Tibial artery (tissue), 4 donors: ENCODE measurements around the gene C9orf85.
A peak's percentile ranks its signal among the peaks of the same experiment; 100 is the strongest.

Experiments
- DNase-seq, 2 donors: peaks; one replicate each; pipeline ENCODE4 v3.0.0-alpha.2; 2019
- H3K27ac ChIP-seq, 2 donors: fragments of 200-600 bp; sonication (generic) in 1 of 2; 1 replicate in 1 of 2; 2 replicates in 1 of 2; pipeline ENCODE4 v1.5.1; 2018 to 2019; ENCODE audit warnings: mild to moderate bottlenecking in 1 of 2
- H3K27me3 ChIP-seq, 2 donors: fragments of 200-600 bp; sonication (generic) in 1 of 2; one replicate each; pipeline versions ENCODE4 v1.5.1 to v1.6.0; 2016 to 2019
- H3K36me3 ChIP-seq, 3 donors: fragments of 200-600 bp; sonication (generic) in 2 of 3; one replicate each; pipeline ENCODE4 v1.5.1; 2016 to 2019; ENCODE audit warnings: mild to moderate bottlenecking in 2 of 3
- H3K4me1 ChIP-seq, 4 donors: fragments of 200-600 bp; sonication (generic) in 2 of 4; 1 replicate in 3 of 4; 2 replicates in 1 of 4; pipeline ENCODE4 v1.5.1; 2016 to 2019
- H3K4me3 ChIP-seq, 2 donors: fragments of 200-600 bp; sonication (generic) in 1 of 2; 1 replicate in 1 of 2; 2 replicates in 1 of 2; pipeline ENCODE4 v1.5.1; 2018 to 2019; ENCODE audit warnings: mild to moderate bottlenecking in 2 of 2
- H3K9me3 ChIP-seq, 3 donors: fragments of 200-600 bp; sonication (generic) in 1 of 3; one replicate each; pipeline ENCODE4 v1.5.1; 2016 to 2019
- intact Hi-C: fragments of 100-400 bp; cut with DNase I; formaldehyde crosslinking; loops from one replicate; pipeline ENCODE4 v1.15.0; 2023; ENCODE audit warnings: low total_unique reads
- TF ChIP-seq, protein P1 (sequence below), 2 experiments: fragments of 200-600 bp in 1 of 2; fragments of 450-650 bp in 1 of 2; IDR thresholded peaks; one replicate each; pipeline ENCODE4 v1.5.1; 2017 to 2019; ENCODE audit warnings: antibody characterized with exemption in 2 of 2, mild to moderate bottlenecking in 1 of 2, moderate library complexity in 1 of 2

C9orf85 gene, protein sequence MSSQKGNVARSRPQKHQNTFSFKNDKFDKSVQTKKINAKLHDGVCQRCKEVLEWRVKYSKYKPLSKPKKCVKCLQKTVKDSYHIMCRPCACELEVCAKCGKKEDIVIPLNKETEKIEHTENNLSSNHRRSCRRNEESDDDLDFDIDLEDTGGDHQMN

GRCh38 chr9:71911061-71911907 is at the start of gene C9orf85, which contains the start of gene ABHD17B:
Gene C9orf85, plus strand, starts transcription at chr9:71911639. Its CDS starts 96 bp downstream, at chr9:71911735.
Gene ABHD17B, minus strand, starts transcription at chr9:71911193. Its CDS starts 36,113 bp downstream, at chr9:71875080.
- peak; percentile 99 for DNase-seq
- Histone ChIP-seq H3K4me1 (peaks cover 0 to 66% (median 22%) of the 10 kb centered on the region in 4 donors), H3K36me3 (no peaks in the 10 kb centered on the region), H3K27ac (peak within 1 kb of the TSS; percentile 85 to 94), H3K4me3 (peak within 1 kb of the TSS; percentile 78 to 95), H3K9me3 (no peaks in the 10 kb centered on the region), H3K27me3 (no peaks in the 10 kb centered on the region)
- TF ChIP-seq, protein P1, sequence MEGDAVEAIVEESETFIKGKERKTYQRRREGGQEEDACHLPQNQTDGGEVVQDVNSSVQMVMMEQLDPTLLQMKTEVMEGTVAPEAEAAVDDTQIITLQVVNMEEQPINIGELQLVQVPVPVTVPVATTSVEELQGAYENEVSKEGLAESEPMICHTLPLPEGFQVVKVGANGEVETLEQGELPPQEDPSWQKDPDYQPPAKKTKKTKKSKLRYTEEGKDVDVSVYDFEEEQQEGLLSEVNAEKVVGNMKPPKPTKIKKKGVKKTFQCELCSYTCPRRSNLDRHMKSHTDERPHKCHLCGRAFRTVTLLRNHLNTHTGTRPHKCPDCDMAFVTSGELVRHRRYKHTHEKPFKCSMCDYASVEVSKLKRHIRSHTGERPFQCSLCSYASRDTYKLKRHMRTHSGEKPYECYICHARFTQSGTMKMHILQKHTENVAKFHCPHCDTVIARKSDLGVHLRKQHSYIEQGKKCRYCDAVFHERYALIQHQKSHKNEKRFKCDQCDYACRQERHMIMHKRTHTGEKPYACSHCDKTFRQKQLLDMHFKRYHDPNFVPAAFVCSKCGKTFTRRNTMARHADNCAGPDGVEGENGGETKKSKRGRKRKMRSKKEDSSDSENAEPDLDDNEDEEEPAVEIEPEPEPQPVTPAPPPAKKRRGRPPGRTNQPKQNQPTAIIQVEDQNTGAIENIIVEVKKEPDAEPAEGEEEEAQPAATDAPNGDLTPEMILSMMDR (IDR thresholded peaks at IDR 0.05): peak in 1 of 2 experiments; percentile 20
- intact Hi-C loops: loop anchor here (10.0 kb wide), 1 partner anchor 96 kb away; no protein-coding TSS in a partner anchor

- intact Hi-C loops: no loop called here
- Histone ChIP-seq H3K4me3 (no peak overlapping the region), H3K27ac (no peak overlapping the region), H3K9me3 (peaks cover 0 to 8% (median 4%) of the 10 kb centered on the region in 3 donors), H3K27me3 (no peaks in the 10 kb centered on the region), H3K4me1 (no peaks in the 10 kb centered on the region), H3K36me3 (peaks cover 17 to 22% (median 18%) of the 10 kb centered on the region in 3 donors)
- TF ChIP-seq, protein P1 (IDR thresholded peaks at IDR 0.05): no peak
- no peak for DNase-seq
Measured at GRCh38 chr9:71863631-71864030, 47.8 kb upstream of the C9orf85 start.

- intact Hi-C loops: no loop called here
- H3K27ac ChIP-seq: no peak overlapping the region
Measured at GRCh38 chr9:71875345-71875744, 36.1 kb upstream of the C9orf85 start.

GRCh38 chr9:71876106-71876505 is 35.3 kb upstream of the C9orf85 start:
- TF ChIP-seq, protein P1 (IDR thresholded peaks at IDR 0.05): no peak
- intact Hi-C loops: no loop called here

More at GRCh38 chr9:71875345-71875744, 36.1 kb upstream of the C9orf85 start:
- Histone ChIP-seq H3K27me3 (no peaks in the 10 kb centered on the region), H3K36me3 (peaks cover 7 to 13% (median 10%) of the 10 kb centered on the region in 3 donors), H3K9me3 (peaks cover 4 to 22% (median 17%) of the 10 kb centered on the region in 3 donors), H3K4me3 (no peak overlapping the region), H3K4me1 (peaks cover 0 to 4% (median 0%) of the 10 kb centered on the region in 4 donors)
- TF ChIP-seq, protein P1 (IDR thresholded peaks at IDR 0.05): no peak
- DNase-seq: no peak

GRCh38 chr9:71876829-71877228 is 34.6 kb upstream of the C9orf85 start:
- H3K27ac ChIP-seq: no peak overlapping the region
- intact Hi-C loops: no loop called here
- H3K4me1 ChIP-seq: peaks cover 0 to 4% (median 0%) of the 10 kb centered on the region in 4 donors
- TF ChIP-seq, protein P1 (IDR thresholded peaks at IDR 0.05): no peak
- H3K9me3 ChIP-seq: peaks cover 4 to 25% (median 17%) of the 10 kb centered on the region in 3 donors
- H3K4me3 ChIP-seq: no peak overlapping the region
- no peaks in the 10 kb centered on the region for H3K27me3 ChIP-seq
- no peak for DNase-seq
- peaks cover 0 to 13% (median 10%) of the 10 kb centered on the region in 3 donors for H3K36me3 ChIP-seq

More at GRCh38 chr9:71876106-71876505, 35.3 kb upstream of the C9orf85 start:
- Histone ChIP-seq H3K9me3 (peaks cover 4 to 25% (median 17%) of the 10 kb centered on the region in 3 donors), H3K4me1 (peaks cover 0 to 4% (median 0%) of the 10 kb centered on the region in 4 donors), H3K27me3 (no peaks in the 10 kb centered on the region), H3K4me3 (no peak overlapping the region), H3K27ac (no peak overlapping the region), H3K36me3 (peaks cover 4 to 13% (median 10%) of the 10 kb centered on the region in 3 donors)
- no peak for DNase-seq
